Stimulated activated CD8-positive, alpha-beta memory T cell treated with anti-CD3 and anti-CD28 coated beads, Interleukin-15, amount 100 ng/mL, for 48 hours (primary cell): ENCODE measurements around the gene MBTPS1.

Source experiments
- DNase-seq, 2 donors: peaks; one replicate each; pipeline ENCODE4 v3.0.0-alpha.2; 2020; ENCODE audit warnings: low read depth in 2 of 2

Gene MBTPS1

DNA sequence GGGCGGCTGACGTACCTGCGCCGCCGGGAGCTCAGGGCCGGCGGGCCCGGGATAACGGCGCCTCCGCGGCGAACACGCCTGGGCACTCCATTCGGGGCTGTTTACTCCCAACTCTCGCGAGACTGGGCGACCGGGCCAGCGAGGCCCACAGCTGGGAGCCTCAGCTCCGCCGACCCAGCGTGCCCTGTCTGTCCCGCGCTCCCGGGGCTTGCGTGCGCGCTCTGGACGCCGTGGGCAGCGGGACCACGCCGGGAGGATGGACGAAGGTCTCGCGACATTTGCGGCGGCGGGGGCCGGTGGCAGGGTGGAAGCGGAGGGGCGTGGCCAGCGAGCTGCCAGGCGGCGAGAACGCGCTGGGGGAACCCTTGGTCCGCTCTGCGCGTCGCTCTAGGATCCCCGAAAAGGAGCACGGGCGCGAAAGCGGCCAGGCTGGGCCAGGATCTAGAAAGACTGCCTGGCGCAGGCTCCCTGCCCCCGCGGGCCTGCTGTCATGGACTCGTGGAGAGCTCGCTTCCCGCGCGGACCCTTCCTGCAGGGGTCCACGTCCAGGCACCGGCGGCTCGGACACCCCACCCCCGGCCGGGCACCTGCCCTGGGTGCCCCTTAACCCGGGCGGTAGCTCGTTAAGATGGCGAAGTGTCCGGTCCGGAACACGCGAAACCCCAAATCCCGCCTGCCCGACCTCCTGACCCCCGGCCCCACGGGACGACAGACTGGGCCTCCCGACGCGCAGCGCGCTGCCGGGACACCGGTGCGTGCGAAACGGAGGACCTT is at the start of gene MBTPS1:
Gene MBTPS1 (minus strand): TSS at position 223 of the 774 bp plus-strand sequence. CDS start 15,159 bp downstream, outside the sequence.
- peak; percentile 99 for DNase-seq

GRCh38 chr16:84165746-84166145 is 49.0 kb upstream of the MBTPS1 start:
- DNase-seq, result no peak

DNA sequence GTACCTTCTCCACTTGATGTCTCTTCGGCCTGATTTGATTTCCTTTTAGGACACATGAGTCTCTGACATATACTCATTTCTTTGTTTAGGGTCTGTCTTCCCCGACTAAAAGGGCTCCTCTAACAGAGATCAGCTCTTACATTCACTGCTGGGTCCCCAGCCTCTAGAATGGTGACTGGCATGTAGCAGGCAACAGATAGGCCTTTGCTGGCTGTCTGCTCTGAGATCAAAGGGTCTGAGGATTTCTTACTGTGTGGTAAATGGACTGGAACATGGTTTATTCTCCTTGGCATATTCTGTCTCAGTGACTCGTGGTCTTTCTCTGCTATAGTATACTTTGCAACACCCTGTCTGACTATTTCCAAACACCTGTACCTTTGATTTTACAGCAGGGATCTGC is 45.1 kb upstream of the MBTPS1 start:
- DNase-seq, result no peak

DNA sequence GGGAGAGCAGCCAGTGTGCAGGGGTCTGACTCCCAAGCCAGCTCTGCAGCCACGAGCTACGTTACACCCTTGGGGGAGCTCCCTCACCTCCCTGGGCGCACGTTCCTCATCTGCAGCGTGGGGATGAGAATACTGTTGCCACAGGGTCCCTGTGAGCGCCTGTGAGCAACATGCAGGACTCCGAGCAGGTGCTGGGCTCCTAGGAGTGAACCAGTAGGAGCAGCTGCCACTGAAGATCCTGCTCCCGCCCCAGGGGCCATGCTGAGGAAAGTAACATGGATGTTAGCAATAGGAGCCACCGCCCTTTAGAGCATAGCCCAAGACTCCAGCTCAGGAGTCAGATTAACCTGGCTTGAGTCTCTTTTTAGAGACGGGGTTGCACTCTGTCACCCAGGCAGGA is 44.3 kb upstream of the MBTPS1 start:
- DNase-seq, result no peak

DNA sequence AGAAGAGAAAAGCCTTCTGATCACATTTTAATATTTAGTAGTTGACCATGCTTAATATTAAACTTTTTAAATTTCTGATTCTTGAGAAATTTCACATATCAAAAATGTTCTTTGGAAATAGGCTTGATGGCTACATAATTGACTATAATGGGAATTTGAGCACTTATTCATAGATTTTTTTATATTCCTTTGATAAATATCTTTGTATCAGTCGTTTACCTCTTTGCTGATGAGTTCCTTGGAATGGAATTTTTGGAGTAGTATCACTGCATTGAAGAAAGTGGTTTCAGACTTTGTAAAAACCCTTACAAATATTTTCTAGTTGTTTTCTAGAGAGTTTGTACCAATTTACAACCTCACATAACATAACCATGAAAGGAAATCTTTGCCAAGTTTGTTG is 43.1 kb upstream of the MBTPS1 start:
- no peak for DNase-seq

DNA sequence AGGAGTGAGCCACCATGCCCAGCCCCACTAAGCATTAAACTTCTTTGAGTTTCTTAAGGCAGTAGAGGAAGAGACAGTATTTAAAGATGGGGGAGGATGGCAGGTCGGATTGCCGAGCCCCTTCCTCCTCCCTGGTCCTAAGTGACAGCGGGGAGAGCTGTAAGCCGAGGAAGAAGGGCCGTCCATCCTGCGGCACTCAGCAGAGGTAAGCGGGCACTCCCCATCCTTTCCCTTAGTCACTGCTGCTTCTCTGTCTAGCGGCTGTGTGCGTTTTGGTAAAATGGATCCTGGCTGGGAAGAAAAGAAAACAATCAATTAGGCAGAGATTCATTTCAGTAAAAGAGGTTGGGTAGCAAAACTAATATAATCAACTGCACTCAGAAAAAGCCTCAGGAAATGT is 42.3 kb upstream of the MBTPS1 start:
- DNase-seq, result no peak

DNA sequence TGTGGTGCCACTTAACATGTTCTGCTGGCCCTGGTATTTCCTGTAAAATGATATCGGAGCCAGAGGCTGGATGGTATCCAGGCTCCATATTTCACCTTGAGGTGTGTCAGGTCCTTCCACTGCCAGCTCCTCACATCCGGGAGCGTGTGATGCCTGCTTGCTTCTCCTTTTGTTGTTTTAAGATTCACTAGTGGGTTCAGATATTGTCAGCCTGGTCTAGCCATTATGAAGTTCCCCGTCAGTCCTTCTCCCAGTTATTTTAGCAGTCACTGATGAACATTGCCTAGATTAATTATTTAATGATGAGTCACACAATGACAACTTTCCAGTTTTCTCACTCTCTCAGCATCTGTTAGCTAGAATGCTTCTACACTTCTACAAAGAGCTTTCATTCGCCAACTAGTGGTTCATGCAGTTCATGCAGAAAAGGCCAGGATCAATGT is 39.6 kb upstream of the MBTPS1 start:
- DNase-seq, result no peak

GRCh38 chr16:84155771-84156170 is 39.0 kb upstream of the MBTPS1 start:
- no peak for DNase-seq

DNA sequence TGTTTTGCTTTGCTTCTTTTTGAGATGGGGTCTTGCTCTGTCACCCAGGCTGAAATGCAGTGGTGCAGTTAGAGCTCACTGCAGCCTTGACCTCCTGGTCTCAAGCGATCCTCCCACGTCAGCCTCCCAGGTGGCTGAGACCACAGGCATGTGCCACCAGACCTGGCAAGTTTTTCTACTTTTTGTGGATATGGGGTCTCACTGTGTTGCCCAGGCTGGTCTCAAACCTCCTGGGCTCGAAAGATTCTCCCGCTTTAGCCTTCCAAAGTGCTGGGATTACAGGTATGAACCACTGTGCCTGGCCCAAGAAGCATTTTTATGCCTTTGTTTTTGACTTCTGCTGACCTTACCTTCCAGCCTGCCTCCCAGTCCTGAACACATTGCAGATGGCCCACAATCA is 38.5 kb upstream of the MBTPS1 start:
- no peak for DNase-seq

DNA sequence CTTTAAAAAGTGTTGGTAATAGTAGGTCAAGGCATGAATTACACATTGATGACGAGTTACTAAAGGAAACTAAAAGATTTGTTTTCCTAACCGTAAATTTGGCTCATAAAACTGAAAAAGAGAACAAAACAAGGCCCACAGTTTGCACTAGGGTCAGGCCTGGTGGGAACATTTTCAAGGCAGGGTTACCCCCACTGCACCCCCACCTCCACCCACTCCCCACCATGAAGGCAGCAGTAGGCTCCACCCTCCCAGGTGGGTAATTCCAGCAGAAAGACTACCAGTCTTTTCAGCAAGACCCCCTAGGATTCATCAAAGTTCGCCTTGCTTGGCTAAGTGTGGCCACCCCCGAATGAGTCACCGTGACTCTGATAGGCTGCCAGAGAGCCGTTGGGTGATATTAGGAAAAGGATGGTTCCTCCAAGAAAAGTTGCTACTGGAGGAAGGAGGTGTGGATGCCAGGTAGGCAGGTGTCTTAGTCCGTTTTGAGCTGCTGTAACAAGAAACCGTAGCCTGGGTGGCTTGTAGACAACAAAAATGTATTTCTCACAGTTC is 37.0 kb upstream of the MBTPS1 start:
- DNase-seq, result no peak

GRCh38 chr16:84150926-84151325 is 34.2 kb upstream of the MBTPS1 start:
- no peak for DNase-seq

- peak; percentile 89 to 90 for DNase-seq
Observed at GRCh38 chr16:84144859-84145639, 28.3 kb upstream of the MBTPS1 start, which contains the start of the genes DNAAF1 and HSDL1. Gene DNAAF1, plus strand, starts transcription at chr16:84145308. Its CDS starts 133 bp downstream, at chr16:84145441. Gene HSDL1, minus strand, starts transcription at chr16:84145177. Its CDS starts 13,856 bp downstream, at chr16:84131321.

- peak; percentile 25 to 30 for DNase-seq
Observed at GRCh38 chr16:84144209-84144858, 27.6 kb upstream of the MBTPS1 start.

- no peak for DNase-seq
Observed at GRCh38 chr16:84143784-84144199, 27.1 kb upstream of the MBTPS1 start.

DNA sequence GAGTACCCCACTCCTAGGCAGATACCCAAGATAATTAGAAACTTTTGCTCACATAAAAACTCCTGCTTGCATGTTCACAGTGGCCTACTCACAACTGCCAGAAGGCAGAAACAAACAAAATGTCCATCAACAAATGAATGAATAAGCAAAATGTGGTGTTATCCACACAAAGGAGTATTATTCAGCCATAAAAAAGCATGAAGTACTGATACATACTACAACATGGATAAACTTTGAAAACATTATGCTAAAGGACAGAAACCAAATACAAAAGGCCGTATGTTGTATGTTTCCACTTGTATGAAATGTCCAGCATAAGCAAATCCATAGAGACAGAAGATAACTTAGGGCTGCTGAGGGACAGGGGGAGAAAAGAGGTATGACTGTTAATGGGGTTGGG is 26.3 kb upstream of the MBTPS1 start:
- no peak for DNase-seq

DNA sequence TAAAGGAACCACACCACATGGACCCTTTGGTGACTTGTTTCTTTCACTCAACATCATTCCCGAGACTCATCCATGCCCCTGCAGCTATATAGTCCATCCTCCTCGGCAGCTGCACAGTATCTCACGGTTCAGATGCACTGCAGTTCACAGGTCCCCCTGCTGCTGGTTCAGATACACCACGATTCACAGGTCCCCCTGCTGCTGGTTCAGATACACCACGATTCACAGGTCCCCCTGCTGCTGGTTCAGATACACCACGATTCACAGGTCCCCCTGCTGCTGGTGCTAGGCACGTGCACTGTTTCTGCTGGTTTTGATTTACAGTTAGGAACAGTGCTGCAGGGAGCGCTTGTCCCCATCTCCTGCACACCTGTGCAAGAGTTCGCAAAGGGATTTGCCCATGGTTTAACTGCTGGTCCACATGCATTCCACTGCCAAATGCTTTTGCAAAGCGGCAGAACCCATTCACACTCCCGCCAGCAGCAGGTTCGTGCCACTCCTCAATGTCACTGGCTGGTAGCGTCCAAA is 24.5 kb upstream of the MBTPS1 start:
- no peak for DNase-seq

GRCh38 chr16:84139628-84140258 is 23.0 kb upstream of the MBTPS1 start:
- no peak for DNase-seq

- peak; percentile 27 to 43 for DNase-seq
Observed at GRCh38 chr16:84138824-84139627, 22.3 kb upstream of the MBTPS1 start.

DNA sequence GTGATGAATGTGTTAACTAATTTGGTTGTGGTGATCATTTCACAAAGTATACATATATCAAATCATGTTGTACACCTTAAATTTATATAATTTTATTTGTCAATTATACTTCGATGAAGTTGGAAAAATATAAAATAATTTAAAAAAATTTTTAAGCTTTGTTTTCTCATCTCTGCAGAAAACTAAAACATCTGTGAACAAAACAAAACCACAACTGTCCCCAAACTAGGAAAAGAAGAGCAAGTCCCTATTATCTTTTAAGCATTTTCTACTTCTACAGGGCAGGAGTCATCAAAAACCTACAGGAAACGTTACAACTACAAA is 21.7 kb upstream of the MBTPS1 start:
- DNase-seq, result no peak

GRCh38 chr16:84137769-84138357 is 21.1 kb upstream of the MBTPS1 start:
- DNase-seq, result no peak
